B cell (primary cell): Measurements from ENCODE around the gene DHRS7B. TPM values are rescaled to one million over a fixed set of nuclear protein-coding genes. Genes with fewer than 3 reads are reported as not detected.

Experiments
- polyA plus RNA-seq: library from polyadenylated mRNA; depleted of rRNA; stranded (reverse); fragments of >200 nt; gene quantifications from 2 replicates; pipeline ENCODE4 v1.2.3, GENCODE V29; 2012
- small RNA-seq: library from RNA; depleted of rRNA; stranded (forward); fragments of <200 nt; gene quantifications from one replicate; pipeline ENCODE3, GENCODE V24; 2012; ENCODE audit warnings: low replicate concordance, low read depth; ENCODE audit not compliant: insufficient read length
- total RNA-seq, 2 donors: library from RNA; stranded (reverse); fragments of 120-200 nt in 1 of 2; gene quantifications; 1 replicate in 1 of 2; 2 replicates in 1 of 2; pipeline versions ENCODE4 v1.2.3 to v1.2.4, GENCODE V29; 2013 to 2022

Gene DHRS7B
- total and polyA plus RNA-seq, 2 donors (not counting 1 experiment from before 2014, with no cell fraction given) = 8.2 to 13.4 TPM

Small RNA genes lying within 50 kb of the gene (small RNA-seq; reads per million reads assigned to genes)
- gene RN7SL426P = not detected

Other genes with a start within 250 kb of the DHRS7B start
- 167 and 184 TPM in 2 replicates for gene USP22, start 84.0 kb upstream of the DHRS7B start, total RNA-seq
- 74.3 and 177 TPM in 2 replicates for gene USP22, start 84.0 kb upstream of the DHRS7B start, polyA plus RNA-seq
- 24.7 and 25.3 TPM in 2 replicates for gene TMEM11, start 87.2 kb downstream of the DHRS7B start, total RNA-seq
- gene TMEM11, start 87.2 kb downstream of the DHRS7B start, polyA plus RNA-seq = 13.0 and 21.4 TPM in 2 replicates
- 6.2 and 6.7 TPM in 2 replicates for gene NATD1, start 126.4 kb downstream of the DHRS7B start, total RNA-seq
- gene NATD1, start 126.4 kb downstream of the DHRS7B start, polyA plus RNA-seq = 2.0 and 3.1 TPM in 2 replicates
- gene MAP2K3, start 157.7 kb downstream of the DHRS7B start, total RNA-seq = 114 and 118 TPM in 2 replicates
- 61.0 and 77.4 TPM in 2 replicates for gene MAP2K3, start 157.7 kb downstream of the DHRS7B start, polyA plus RNA-seq
- not detected in 2 replicates for gene KCNJ12, start 249.4 kb downstream of the DHRS7B start, total RNA-seq
- gene KCNJ12, start 249.4 kb downstream of the DHRS7B start, polyA plus RNA-seq = not detected in 2 replicates